Body of pancreas (tissue), 4 donors: ENCODE measurements around the gene VPS26C. TPM values are rescaled to one million over a fixed set of nuclear protein-coding genes. Genes with fewer than 3 reads are reported as not detected.

Experiments
- ATAC-seq: fragments of 150-250 bp; one replicate; pipeline ENCODE4 v1.9.1; 2016
- DNase-seq, 4 donors: peaks; one replicate each; pipeline ENCODE4 v3.0.0-alpha.2; 2019
- H3K27ac ChIP-seq, 4 donors: fragments of 200-600 bp; sonication (generic); 1 replicate in 3 of 4; 2 replicates in 1 of 4; pipeline versions ENCODE4 v1.5.1 to v1.6.1; 2016 to 2019; ENCODE audit warnings: mild to moderate bottlenecking in 1 of 4, mixed read lengths in 1 of 4, moderate library complexity in 1 of 4
- H3K27me3 ChIP-seq, 2 donors: fragments of 200-600 bp; sonication (generic); one replicate each; pipeline ENCODE4 v1.6.0; 2016; ENCODE audit warnings: mild to moderate bottlenecking in 1 of 2
- H3K36me3 ChIP-seq, 2 donors: fragments of 200-600 bp; sonication (generic); replicated peaks in 1 of 2; 2 replicates each; pipeline ENCODE4 v1.5.1; 2016; ENCODE audit warnings: low read depth in 2 of 2; ENCODE audit not compliant: insufficient read depth in 1 of 2
- H3K4me1 ChIP-seq: fragments of 200-600 bp; sonication (generic); one replicate; pipeline ENCODE4 v1.6.0; 2016
- H3K4me3 ChIP-seq, 2 donors: fragments of 200-600 bp; sonication (generic); 1 replicate in 1 of 2; 2 replicates in 1 of 2; pipeline ENCODE4 v1.5.1; 2016 to 2019
- H3K9me3 ChIP-seq, 3 donors: fragments of 200-600 bp; sonication (generic); 1 replicate in 2 of 3; 2 replicates in 1 of 3; pipeline ENCODE4 v1.5.1; 2016
- CTCF ChIP-seq, 7 experiments: fragments of 450-650 bp in 4 of 7; fragments of 200-600 bp in 3 of 7; sonication (generic) in 3 of 7; IDR thresholded peaks; one replicate each; pipeline ENCODE4 v1.5.1; 2016 to 2019; ENCODE audit warnings: antibody characterized with exemption in 7 of 7
- POLR2A ChIP-seq, 3 donors: fragments of 450-650 bp; IDR thresholded peaks; one replicate each; pipeline ENCODE4 v1.6.1; 2016; ENCODE audit warnings: antibody characterized with exemption in 3 of 3, mild to moderate bottlenecking in 2 of 3
- WGBS, 2 donors: methylation state at CpG; one replicate each; pipeline ENCODE4 v1.1.5; 2017; 5-methylcytosine and 5-hydroxymethylcytosine counted together
- intact Hi-C: fragments of 100-400 bp; cut with DNase I; formaldehyde crosslinking; loops from one replicate; pipeline ENCODE4 v1.15.1; 2023
- small RNA-seq: library from RNA; depleted of rRNA; stranded (forward); fragments of <200 nt; gene quantifications from one replicate; pipeline ENCODE3, GENCODE V24; 2016
- total RNA-seq, 2 donors: library from RNA; depleted of rRNA; stranded (reverse); fragments of >200 nt; gene quantifications; one replicate each; pipeline ENCODE4 v1.1.0, GENCODE V29; 2016

The VPS26C gene
- total RNA-seq, 2 donors from 2014 or later = 29.3 to 34.3 TPM

GRCh38 chr21:37176716-37177115 lies 90.4 kb downstream of the VPS26C start:
- peaks cover 11% of the 10 kb centered on the region for H3K4me1 ChIP-seq
- peaks cover 0 to 4% of the 10 kb centered on the region in 2 donors for H3K36me3 ChIP-seq
- peak overlapping the region in 3 of 4 donors; percentile 8 to 35 (median 27) for H3K27ac ChIP-seq
- WGBS, 2 donors = 51 to 60% methylated on average over 2 to 5 of the region's 5 CpGs
- intact Hi-C loops = no loop called here
- H3K9me3 ChIP-seq = no peaks in the 10 kb centered on the region
- TF ChIP-seq CTCF (IDR thresholded peaks at IDR 0.05) = no peak
- TF ChIP-seq POLR2A (IDR thresholded peaks at IDR 0.05) = no peak
- peak; percentile 68 for ATAC-seq
- no peaks in the 10 kb centered on the region for H3K27me3 ChIP-seq
- H3K4me3 ChIP-seq = no peak overlapping the region
- DNase-seq = peak in 3 of 4 donors; percentile 41 to 43 (median 41)

Small RNA genes lying within 50 kb of the gene (small RNA-seq; reads per million reads assigned to genes)
- not detected for gene RN7SL678P

Other genes with a start within 250 kb of the VPS26C start
- gene PIGP, start 194.3 kb downstream of the VPS26C start, total RNA-seq = 1 to 10 TPM; 4.3 to 7.5 TPM
- 100 to 1,000 TPM in 1 of 2 donors, 10 to 100 TPM in 1; 99.9 to 246 TPM for gene TTC3, start 194.1 kb downstream of the VPS26C start, total RNA-seq
- gene DYRK1A, start 99.4 kb upstream of the VPS26C start, total RNA-seq = 10 to 100 TPM; 42.5 to 44.1 TPM